GM21825 (cell line): ENCODE data around the gene IFT122.
"Not testable (repeated sequence)": the region's sequence is repeated elsewhere in the genome, so short reads cannot be mapped to it uniquely, and the experiment has no call there.

ENCODE experiments used
- ATAC-seq: cut with Tn5 transposase; IDR thresholded peaks from one replicate; pipeline ENCODE4 v1.9.1; 2021; ENCODE audit warnings: mild to moderate bottlenecking, moderate library complexity; ENCODE audit not compliant: unreplicated experiment

IFT122 gene

DNA sequence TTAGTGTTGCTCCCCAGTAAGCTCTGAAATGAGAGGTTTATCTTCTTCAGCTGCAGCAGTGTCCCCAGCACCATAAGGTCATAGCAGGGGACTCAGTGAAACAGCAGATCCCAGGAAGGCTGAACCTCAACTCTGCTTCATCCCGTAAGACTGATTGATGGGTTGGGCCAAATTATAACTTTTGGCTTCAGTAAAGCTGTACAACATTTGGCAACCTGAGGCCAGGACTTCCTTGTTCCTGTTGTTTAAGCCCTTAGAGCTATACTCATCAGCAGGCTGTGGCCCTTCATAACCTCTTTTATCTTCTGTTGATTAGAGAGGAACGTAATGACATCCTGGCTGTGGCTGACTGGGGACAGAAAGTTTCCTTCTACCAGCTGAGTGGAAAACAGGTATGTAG, 29.0 kb downstream of the IFT122 start:
- ATAC-seq = no peak

DNA sequence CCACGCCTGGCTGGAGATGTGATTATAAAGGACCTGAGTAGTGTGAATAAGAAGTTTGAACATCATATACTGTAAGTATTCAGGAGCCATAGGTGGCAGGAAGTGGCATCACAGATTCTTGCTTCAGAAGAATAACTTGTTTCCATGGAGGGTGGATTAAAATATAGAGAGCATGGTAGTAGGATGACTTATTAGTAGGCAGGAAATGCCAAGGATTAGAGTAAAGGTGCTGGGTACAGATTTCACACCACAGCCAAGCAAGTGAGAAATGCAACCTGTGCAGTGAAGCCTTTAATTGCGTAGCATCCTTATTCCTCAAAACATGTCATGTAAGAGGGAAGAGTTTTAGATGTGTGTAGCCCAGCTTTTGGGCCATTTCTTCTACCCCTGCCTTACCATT, 30.8 kb downstream of the IFT122 start:
- no peak for ATAC-seq

DNA sequence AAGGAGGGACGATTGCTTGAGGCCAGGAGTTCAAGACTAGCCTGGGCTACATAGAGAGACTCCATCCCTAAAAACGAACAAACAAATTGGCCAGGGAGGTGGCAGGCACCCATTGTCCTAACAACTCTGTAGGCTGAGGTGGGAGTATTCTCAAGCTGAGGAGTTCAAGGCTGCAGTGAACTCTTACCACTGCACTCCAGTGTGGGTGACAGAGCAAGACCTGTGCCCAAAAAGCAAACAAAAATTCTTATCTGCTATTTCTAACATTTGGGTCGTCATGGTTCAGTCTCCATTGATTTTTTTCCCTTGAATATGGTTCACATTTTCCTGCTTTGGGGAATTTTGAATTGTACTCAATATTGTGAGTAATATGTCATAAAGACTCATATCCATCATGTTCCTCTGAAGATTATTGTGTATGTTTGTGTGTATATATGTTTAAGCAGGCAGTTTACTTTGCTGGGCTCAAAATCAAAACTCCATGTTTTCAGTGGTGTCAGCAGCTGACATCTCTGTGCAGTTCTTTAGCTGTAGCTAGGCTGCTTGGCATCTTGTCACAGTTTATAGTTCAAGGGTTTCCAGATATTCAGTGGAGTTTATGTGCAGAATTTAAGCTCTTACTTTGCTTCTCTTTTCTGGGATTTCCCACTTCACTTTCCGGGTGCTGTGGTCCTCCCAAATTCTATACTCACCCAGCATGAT, 33.2 kb downstream of the IFT122 start:
- no peak for ATAC-seq

DNA sequence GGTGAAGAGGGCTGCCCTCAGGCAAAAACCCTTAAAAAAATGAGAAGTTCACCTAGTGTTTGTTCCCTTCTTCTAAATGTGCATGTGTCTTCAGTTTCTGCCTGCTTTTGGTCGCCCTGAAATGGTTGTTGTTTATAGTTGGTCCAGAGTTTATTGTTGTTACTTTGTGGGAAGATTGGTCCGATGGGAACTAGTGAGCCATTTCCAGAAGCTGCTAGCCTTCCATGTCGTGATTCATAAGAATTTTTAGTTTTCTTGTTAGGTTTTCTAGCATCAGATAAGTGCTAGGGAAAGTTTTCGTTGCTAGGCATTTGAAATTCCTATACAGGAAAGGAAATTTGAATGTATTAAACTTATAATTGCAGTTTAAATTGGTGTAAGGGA, 33.7 kb downstream of the IFT122 start:
- no peak for ATAC-seq

DNA sequence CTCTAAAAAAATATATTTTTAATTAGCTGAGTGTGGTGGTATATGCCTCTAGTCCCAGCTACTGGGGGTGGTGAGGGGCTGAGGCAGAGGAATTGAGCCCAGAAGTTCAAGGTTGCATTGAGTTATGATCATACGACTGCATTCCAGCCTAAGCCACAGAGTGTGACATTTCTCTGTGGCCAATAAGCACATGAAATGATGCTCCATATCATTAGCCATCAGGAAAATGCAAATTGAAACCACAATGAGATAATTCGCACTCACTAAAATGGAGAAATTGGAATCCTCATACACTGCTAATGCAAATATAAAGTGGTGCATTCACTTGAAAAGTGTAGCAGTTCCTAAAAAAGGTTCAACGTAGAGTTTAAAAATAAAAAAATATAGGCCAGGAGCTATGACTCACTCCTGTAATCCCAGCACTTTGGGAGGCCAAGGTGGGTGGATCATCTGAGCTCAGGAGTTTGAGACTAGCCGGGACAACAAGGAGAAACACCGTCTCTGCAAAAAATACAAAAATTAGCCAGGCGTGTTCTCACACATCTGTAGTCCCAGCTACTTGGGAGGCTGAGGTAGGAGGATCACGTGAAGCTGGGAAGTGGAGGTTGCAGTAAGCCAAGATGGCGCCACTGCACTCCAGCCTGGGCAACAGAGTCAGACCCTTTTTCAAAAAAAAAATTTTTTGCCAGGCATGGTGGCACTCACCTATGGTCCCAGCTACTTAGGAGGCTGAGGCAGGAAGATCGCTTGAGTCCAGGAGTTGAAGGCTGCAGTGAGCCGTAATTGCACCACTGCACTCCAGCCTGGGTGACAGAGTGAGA, 35.2 kb downstream of the IFT122 start:
- no peak for ATAC-seq

DNA sequence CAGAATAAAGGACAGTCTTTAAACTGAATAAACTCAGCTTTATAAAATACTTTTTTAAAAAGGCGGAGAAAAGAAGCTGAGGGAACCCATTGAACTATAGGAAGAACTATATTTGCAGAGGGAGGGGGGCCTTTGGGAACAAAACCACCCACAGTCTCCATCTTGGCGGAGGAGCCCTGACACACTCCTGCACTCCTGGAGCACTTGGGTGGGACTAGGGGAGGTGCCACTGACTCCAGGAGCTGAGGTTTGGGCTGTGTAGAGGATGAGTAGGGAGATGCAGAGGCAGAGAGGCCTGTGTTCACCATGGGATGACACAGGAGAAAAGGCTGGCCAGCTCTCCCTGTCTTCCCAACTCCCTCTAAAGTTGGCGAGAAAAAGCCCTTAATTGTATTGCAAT, 35.8 kb downstream of the IFT122 start:
- no peak for ATAC-seq

DNA sequence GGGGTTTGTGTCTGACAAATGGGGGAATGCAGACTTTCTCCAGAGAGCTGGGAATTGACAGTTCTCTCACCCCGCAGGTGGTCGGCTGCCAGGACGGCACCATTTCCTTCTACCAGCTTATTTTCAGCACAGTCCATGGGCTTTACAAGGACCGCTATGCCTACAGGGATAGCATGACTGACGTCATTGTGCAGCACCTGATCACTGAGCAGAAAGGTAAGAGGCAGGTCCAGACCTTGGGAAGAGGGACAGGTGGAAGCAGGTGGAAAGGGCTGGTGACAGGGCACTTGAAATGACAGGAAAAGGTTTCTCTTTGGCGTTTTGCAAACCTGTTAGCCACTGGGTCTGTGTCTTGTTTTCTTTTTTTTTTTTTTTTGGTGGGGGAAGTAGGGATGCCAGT, 36.6 kb downstream of the IFT122 start:
- ATAC-seq = no peak

DNA sequence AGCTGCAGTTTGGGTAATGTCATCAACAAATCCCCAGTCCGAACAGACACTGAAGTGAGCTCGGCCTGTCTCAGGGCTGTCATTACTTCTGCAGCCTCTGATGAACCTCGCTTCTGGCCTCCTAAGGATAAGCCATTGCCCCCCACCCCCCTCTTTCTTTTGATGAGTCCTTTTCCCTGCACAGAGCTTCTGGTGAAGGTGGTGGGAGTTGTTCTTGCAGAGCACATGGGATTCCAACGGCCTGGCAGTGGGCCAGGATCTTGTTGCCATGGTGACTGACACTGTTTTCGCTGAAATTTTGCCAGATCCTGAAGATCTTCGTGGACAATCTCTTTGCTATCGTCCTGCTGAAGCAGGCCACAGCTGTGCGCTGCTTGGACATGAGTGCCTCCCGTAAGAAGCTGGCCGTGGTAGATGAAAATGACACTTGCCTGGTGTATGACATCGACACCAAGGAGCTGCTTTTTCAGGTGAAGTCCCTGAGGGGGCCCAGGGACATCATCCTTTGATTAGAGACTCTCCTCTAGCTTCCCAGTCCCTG, 41.3 kb downstream of the IFT122 start:
- not testable (repeated sequence) for ATAC-seq

DNA sequence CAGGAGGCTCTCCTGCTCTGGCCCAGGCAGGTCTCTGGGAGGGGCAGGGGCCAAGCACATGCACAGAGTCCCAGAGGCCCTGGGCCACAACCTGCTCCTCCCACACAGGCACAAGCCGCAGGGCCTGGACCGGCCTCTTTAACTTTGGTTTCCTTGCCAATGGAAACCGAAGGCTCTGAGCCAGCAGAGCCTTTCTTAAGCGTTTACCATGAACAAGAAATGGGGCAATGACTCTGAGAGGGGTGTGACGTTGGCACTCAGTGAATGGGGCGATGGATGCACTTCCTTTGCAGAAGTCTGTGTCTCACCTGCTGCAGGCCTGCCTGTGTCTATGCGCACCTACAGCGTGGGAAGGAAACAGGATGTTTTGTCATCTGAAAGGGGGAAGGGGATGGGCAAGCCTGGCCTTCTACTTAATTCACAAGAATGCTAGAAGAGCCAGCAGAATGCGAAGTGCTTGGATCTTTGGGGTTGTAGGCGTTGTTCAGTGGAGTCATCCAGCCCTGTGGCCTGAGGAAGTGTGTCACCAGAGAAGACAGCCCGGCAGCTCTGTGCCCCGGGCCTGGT, 41.8 kb downstream of the IFT122 start:
- ATAC-seq = no peak

DNA sequence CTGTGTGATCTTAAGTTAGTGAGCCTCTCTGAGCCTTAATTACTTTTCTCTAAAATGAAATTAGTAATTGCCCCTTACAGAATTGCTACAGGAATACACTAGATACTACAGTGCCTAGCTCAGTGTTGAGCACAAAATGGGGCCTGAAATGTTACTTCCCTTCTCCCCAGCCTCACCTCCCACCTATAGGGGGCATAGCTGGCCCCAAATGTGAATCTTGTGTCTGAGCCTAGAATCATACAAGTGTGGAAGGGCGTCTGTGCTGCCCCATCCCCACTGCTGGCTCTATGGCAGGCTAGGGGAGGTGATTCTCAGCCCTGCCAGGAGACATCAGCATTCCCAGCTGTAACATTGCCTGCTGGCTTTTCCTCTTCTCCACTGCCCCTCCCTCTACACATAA, 42.7 kb downstream of the IFT122 start:
- ATAC-seq = no peak

DNA sequence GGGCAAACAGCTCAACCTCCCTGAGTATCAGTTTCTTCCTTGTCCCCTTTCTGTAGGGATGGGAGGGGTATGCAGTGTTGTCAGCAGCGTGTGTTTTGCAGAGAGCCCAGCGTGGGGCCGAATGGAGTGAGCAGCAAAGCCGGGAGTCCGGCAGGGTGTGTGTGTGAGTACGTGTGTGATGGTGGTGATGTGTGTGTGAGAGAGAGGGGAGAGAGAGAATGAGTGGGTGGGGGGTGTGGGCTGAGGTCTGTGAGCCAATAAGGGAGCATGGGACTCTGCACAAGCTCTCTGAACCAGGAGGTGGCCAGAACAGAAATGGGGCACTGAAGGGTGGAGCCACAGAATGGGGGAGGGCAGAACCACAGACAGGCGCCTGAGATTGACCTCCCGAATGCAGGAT, 43.8 kb downstream of the IFT122 start:
- ATAC-seq = no peak

DNA sequence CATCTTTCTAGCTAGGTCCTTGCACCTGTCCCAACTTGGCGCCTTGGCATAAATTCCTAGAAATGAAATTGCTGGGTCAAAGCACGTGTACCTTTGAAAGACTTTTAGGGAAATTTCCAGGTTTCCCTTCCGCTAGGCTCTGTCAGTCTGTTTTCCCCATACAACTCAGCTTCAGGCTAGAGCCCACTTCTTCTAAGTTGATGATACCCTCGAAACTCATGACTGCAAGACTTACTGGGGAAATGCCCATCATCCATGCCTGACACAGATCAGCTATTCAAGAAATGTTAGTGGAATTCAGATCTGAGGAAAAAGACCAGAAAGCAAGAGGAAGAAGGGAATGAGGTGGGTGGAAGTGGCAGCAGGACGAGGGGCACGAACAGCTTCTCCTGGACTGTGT, 45.1 kb downstream of the IFT122 start:
- not testable (repeated sequence) for ATAC-seq

DNA sequence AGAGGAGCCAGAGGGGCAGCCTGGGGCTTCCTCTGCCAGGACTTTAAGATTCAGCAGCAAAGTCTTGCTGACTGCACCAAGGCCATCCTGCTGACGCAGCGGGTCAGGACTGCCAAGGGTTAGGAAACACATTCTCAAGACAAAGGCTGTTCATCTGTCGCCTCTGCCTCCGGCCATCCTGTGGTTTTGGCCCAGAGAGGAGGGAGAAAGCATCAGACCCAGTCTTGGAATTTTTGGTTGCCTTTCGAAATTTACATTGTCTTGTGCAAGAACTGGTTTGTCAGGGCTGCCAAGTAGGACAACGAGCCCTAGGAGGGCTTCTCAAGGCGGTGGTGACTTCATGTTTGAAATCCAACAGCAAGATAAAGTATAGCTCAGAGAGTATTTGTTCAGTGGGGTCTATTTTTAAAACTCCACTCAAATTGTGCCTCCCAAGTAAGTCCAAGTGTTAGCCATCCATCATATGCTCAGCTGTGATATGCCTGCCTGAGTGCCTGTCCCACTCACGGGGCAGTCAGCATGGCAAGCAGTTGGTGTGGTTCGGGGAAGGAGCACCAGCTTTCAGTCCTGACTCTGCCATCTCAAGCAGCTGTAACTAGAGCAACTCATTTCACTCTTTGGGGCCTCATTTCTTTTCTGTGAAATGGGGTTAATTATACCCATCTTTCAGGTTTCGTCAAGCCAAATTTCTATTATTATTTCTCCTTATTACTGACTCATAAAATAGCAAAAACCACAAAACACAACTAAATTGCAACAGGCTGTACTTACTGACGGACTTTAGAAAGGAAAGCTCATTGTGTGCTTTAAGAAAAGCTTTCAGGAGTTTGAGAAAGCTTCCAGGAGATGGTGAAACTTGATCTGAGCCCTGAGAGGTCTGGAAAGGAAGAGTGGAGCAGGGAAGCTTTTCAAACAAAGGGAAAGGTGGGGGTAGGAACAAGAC, 46.0 kb downstream of the IFT122 start:
- no peak for ATAC-seq

DNA sequence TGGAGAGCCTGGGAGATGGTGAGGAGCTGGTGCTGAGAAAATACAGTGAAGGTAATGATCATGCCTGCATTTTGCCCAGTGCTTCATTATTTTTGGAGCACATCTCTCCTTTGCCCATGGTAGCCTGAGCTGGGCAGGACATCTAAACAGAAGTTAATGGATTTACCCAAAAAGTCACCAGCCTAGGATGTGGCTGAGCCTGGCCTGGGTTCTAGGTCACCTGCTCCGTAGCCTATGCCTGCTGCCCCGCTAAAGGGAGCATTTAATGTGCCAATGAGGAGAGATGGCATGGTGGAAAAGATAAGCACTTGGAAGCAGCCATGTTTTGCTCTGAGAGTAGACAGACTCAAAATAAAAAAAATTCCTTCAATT, 46.6 kb downstream of the IFT122 start:
- no peak for ATAC-seq

DNA sequence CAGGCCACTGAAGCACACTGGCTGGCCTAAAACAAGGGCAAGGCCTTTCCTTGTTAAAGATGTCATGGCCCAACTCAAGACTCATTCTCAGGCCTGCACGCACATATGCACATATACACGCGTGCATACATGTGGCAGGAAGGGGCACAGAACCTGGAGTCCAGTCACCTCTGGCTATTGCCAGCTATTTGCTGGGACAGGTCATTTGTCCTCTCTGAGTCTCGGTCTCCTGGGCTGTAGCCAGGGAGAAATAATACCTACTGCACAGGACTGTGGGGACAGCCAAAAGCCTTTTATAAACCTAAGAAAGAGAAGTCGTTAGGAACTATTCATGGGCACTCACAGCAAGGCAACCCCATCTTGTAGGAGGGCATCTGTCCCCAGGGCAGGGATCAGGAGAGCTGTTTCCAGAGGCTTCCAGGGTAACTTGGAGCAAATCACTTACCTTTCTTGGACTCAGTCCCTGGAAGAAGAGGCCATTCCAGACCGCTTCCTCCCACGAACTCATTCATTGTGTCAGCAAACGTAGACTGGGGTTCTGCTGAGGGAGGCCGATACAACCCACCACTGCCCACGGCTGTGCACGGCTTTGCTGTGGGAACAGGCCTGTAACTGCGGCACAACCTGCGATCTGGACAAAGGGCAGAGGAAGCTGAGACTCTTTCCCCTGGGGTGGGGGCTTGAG, 47.3 kb downstream of the IFT122 start:
- no peak for ATAC-seq

DNA sequence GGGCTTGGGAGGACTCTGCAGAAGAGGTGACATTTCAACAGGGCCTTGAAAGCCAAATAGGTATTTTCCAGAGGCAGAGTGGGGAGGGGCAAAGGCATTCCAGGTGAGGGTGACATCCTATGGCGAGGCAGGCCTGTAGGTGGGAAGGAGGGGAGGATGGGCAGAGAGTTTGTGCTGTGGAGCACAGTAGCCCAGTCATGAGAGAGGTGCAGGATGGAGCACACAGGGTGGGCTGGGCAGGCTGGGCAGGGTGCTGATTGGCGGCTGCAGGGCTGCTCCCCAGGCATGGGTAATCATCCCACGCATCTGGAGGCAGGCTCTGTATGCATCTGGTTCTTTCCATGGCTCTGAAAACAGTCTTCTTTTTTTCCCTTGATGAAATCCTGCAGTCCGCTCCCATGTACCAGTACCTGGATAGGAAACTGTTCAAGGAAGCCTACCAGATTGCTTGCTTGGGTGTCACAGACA, 47.9 kb downstream of the IFT122 start:
- ATAC-seq = not testable (repeated sequence)

DNA sequence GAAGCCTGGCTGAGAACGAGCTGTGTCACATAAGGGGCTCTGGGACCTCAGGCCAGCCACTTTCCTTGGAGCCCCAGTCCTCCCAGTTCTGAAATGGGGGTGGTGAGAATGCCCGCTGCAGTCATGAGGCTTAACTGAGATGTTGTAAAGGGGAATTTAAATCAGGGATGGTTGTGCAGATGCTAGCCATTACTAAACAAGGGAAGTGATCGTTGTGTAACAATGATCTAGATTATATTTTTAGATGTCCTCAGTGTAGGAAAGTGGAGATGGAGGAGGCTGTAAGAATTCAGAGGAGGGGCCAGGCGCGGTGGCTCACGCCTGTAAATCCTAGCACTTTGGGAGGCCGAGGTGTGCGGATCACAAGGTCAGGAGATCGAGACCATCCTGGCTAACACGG, 49.2 kb downstream of the IFT122 start:
- not testable (repeated sequence) for ATAC-seq

DNA sequence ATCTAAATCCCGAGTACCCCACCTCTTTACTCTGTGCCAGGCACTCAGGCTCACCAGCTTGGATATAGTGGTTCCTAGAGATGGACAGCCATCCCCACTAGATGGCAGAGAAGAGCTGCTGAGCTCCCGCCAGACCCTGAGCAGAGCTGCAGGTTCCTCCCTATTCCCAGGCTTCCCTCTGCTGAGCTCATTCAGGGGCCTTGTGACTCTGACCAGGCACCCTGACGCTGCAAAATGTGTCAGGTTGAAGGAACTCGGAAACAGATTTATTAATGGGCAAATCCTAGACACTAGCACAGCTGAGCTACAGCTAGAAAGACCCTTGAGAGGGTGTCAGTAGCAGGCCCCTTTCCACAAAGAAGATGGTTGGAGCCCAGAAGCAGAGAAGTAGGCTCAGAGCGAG, 50.2 kb downstream of the IFT122 start:
- ATAC-seq = peak; percentile 83

DNA sequence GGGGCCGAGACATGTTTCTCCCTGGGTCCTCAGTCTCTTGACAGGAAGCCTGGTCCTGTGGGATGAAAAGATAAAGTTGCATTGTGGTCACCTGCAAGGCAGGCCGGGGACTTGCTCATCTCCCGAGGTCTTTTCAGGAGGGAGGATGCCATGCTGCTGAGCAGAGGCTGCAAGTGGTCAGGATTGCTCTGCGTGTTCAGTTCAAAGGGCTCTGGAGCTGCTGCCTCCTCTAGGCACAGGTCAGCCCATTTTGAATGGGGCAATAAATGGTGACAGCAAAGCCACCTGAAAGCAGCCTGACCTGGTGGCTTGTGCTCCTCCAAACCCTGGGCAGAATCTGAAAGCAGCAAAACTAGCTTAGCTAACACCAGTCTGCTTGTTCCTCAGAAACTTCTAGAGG, 51.1 kb downstream of the IFT122 start:
- ATAC-seq = not testable (repeated sequence)

DNA sequence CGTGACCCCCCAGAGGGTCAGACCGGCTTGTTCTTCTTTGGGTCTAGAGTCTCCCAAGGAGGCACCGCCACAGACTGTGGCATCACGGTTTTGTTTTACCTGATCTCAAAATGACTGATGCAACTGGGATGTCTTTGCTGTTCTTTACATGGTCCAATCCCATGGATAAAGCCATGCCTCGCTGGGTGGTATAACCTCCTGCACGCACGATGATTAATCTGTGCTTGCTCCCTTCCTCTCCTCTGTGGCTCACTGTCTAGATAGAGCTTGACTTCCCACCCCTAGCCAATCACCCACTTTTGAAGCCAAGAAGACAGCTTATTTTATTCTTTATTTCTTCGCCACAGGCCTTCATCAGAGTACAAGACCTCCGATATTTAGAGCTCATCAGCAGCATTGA, 51.8 kb downstream of the IFT122 start:
- ATAC-seq = no peak
